GM23248 (cell line): ENCODE results near the gene TOR1B.

Experiments used
- EZH2 ChIP-seq: fragments of 200-600 bp; sonication (generic); IDR thresholded peaks from 2 replicates; pipeline ENCODE4 v1.6.1; 2018; ENCODE audit warnings: antibody characterized with exemption, mild to moderate bottlenecking; ENCODE audit not compliant: insufficient read depth, poor library complexity, severe bottlenecking
- EZH2phosphoT487 ChIP-seq: fragments of 200-600 bp; sonication (generic); IDR thresholded peaks from 2 replicates; pipeline ENCODE4 v1.6.1; 2018; ENCODE audit warnings: antibody characterized with exemption, moderate library complexity, mild to moderate bottlenecking, low read depth; ENCODE audit not compliant: insufficient read depth

GRCh38 chr9:129781981-129782380 lies 21.0 kb upstream of the TOR1B start:
- TF ChIP-seq EZH2 (no peak), EZH2phosphoT487 (no peak)
